NOMO-1 (cell line): ENCODE data around the gene SNRK.
"Not testable (repeated sequence)": the region's sequence is repeated elsewhere in the genome, so short reads cannot be mapped to it uniquely, and the experiment has no call there.

ENCODE experiments used
- DNase-seq, 2 experiments: peaks; one replicate each; lab custom pipeline; 2025; ENCODE audit not compliant: unreplicated experiment in 2 of 2; lab: John Stamatoyannopoulos, UW

Gene SNRK

GRCh38 chr3:43345246-43345645 lies 58.9 kb downstream of the SNRK start:
- no peak for DNase-seq

- no peak for DNase-seq
Measured at GRCh38 chr3:43345877-43346276, 59.5 kb downstream of the SNRK start.

GRCh38 chr3:43346978-43347749 lies 60.8 kb downstream of the SNRK start:
- DNase-seq: no peak

- DNase-seq: no peak
Measured at GRCh38 chr3:43347774-43348173, 61.4 kb downstream of the SNRK start.

GRCh38 chr3:43348350-43348749 lies 62.0 kb downstream of the SNRK start:
- no peak for DNase-seq

- DNase-seq: no peak
Measured at GRCh38 chr3:43348852-43349574, 62.7 kb downstream of the SNRK start.

- DNase-seq: no peak
Measured at GRCh38 chr3:43349716-43350115, 63.4 kb downstream of the SNRK start.

- DNase-seq: no peak
Measured at GRCh38 chr3:43353393-43353792, 67.1 kb downstream of the SNRK start.

GRCh38 chr3:43353923-43354670 lies 67.8 kb downstream of the SNRK start:
- no peak for DNase-seq

GRCh38 chr3:43356033-43356432 lies 69.7 kb downstream of the SNRK start:
- not testable (repeated sequence) for DNase-seq

- DNase-seq: no peak
Measured at GRCh38 chr3:43361077-43361476, 74.7 kb downstream of the SNRK start.

- no peak for DNase-seq
Measured at GRCh38 chr3:43362183-43362582, 75.8 kb downstream of the SNRK start.

GRCh38 chr3:43362961-43363360 lies 76.6 kb downstream of the SNRK start:
- no peak for DNase-seq

GRCh38 chr3:43363621-43364266 lies 77.4 kb downstream of the SNRK start:
- DNase-seq: no peak

- no peak for DNase-seq
Measured at GRCh38 chr3:43364494-43364893, 78.2 kb downstream of the SNRK start.

GRCh38 chr3:43364926-43365325 lies 78.6 kb downstream of the SNRK start:
- no peak for DNase-seq

GRCh38 chr3:43365601-43366305 lies 79.4 kb downstream of the SNRK start:
- DNase-seq: no peak

GRCh38 chr3:43366481-43366880 lies 80.1 kb downstream of the SNRK start:
- no peak for DNase-seq

- DNase-seq: no peak
Measured at GRCh38 chr3:43366885-43367284, 80.5 kb downstream of the SNRK start.
